ENCODE measurements around the gene CTTNBP2.

The CTTNBP2 gene

GRCh38 chr7:117830422-117830954, 42.8 kb downstream of the CTTNBP2 start:
- no peak for TF ChIP-seq CTCF (IDR thresholded peaks at IDR 0.05)

GRCh38 chr7:117829450-117830117, 43.7 kb downstream of the CTTNBP2 start:
- no peak for TF ChIP-seq CTCF (IDR thresholded peaks at IDR 0.05)

- no peak for TF ChIP-seq CTCF (IDR thresholded peaks at IDR 0.05)
Measured at GRCh38 chr7:117828825-117829224, 44.4 kb downstream of the CTTNBP2 start.

DNA sequence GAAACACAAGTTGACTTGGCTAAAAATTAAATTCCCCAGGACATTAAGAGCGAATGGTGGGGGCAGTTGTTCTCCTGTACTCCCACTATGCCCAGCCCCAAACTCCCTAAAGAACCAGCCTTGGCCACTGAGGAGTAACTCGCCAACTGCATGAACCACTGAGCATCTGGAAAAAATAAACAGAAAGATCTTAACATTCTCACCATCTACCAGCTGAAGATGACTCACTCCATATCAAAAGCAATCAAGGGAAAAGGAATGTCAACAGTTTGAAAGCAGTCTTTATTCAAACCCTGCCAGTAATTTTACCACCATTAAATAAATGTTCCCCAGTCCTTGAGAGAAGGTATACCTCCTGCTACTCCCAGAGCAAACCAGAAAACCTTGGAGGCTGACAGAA, 45.4 kb downstream of the CTTNBP2 start:
- TF ChIP-seq CTCF (IDR thresholded peaks at IDR 0.05) = no peak

DNA sequence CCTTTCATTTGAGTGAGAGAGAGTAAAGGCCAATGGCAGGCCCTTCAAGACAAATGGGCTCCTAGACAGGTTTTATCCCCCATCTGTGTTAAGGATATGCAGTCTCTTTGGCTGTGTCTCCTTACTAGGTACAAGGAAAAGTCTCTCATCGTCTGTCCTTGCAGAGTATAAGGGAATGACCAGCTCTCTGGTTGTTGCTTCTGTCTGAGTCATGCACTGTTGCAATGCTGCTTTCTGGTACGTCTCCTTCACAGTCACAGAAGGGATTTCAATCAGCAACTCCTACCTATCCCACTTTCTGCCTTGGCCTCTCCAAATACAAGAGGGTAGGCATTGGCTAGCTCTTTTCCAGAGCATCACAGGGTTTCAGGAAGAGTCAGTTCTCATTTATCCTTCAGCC, 48.1 kb downstream of the CTTNBP2 start:
- TF ChIP-seq CTCF (IDR thresholded peaks at IDR 0.05) = no peak

GRCh38 chr7:117824592-117824991, 48.6 kb downstream of the CTTNBP2 start:
- no peak for TF ChIP-seq CTCF (IDR thresholded peaks at IDR 0.05)

- TF ChIP-seq CTCF (IDR thresholded peaks at IDR 0.05) = no peak
Measured at GRCh38 chr7:117819558-117819957, 53.7 kb downstream of the CTTNBP2 start.

GRCh38 chr7:117818232-117818631, 55.0 kb downstream of the CTTNBP2 start:
- no peak for TF ChIP-seq CTCF (IDR thresholded peaks at IDR 0.05)
